ENCODE measurements around the gene CDH23.

The CDH23 gene

GRCh38 chr10:71729161-71729636 lies 332.5 kb downstream of the CDH23 start:
- H3F3A ChIP-seq (ENCODE audit: low read depth): no peaks in the 10 kb centered on the region
- no peaks in the 10 kb centered on the region for H3K79me2 ChIP-seq (ENCODE audit: insufficient read depth, low read length)
- no peaks in the 10 kb centered on the region for H4K20me1 ChIP-seq (ENCODE audit: insufficient read depth, low read length, poor library complexity, severe bottlenecking)
- no peaks in the 10 kb centered on the region for H3K9me3 ChIP-seq (ENCODE audit: insufficient read depth, low read depth, low read length)
- H3K4me1 ChIP-seq (ENCODE audit: insufficient read depth, low read length, poor library complexity, severe bottlenecking): peaks cover 39% of the 10 kb centered on the region
- no peak overlapping the region for H3K4me2 ChIP-seq (ENCODE audit: low read depth, low read length, poor library complexity, severe bottlenecking)
- H3K9ac ChIP-seq (ENCODE audit: low read depth, low read length, poor library complexity, severe bottlenecking): peak overlapping the region; percentile 42
- no peak overlapping the region for H2AFZ ChIP-seq (ENCODE audit: low read length)
- no peaks in the 10 kb centered on the region for H3K27me3 ChIP-seq (ENCODE audit: insufficient read depth, low read length, poor library complexity, severe bottlenecking)
- H3K4me3 ChIP-seq (ENCODE audit: low read length, poor library complexity, severe bottlenecking): no peak overlapping the region
- H3K9me2 ChIP-seq (replicated peaks; ENCODE audit: low read depth, low read length): no peaks in the 10 kb centered on the region
- no peaks in the 10 kb centered on the region for H3K36me3 ChIP-seq (ENCODE audit: insufficient read depth, low read length)
- no peak for TF ChIP-seq EZH2phosphoT487 (IDR thresholded peaks at IDR 0.05; ENCODE audit: borderline replicate concordance)
- no peak for TF ChIP-seq CTCF (conservative IDR thresholded peaks at IDR 0.05; ENCODE audit: low read length)

DNA sequence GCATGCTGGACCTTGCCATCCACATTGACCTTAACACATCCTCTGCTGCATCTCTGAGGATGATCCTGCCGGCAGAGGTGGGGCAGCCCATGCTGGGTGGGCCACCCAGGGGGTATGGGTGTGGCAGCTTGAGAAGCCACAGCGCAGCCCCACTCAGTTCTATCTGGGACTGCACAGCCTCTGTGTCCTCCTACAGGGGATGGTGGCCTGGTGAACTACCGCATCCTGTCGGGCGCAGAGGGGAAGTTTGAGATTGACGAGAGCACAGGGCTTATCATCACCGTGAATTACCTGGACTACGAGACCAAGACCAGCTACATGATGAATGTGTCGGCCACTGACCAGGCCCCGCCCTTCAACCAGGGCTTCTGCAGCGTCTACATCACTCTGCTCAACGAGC lies 335.1 kb downstream of the CDH23 start:
- H3K9ac ChIP-seq (ENCODE audit: low read depth, low read length, poor library complexity, severe bottlenecking): no peak overlapping the region
- no peaks in the 10 kb centered on the region for H3K9me3 ChIP-seq (ENCODE audit: insufficient read depth, low read depth, low read length)
- no peaks in the 10 kb centered on the region for H3K36me3 ChIP-seq (ENCODE audit: insufficient read depth, low read length)
- no peaks in the 10 kb centered on the region for H3K9me2 ChIP-seq (replicated peaks; ENCODE audit: low read depth, low read length)
- H3K79me2 ChIP-seq (ENCODE audit: insufficient read depth, low read length): no peaks in the 10 kb centered on the region
- H3K27me3 ChIP-seq (ENCODE audit: insufficient read depth, low read length, poor library complexity, severe bottlenecking): no peaks in the 10 kb centered on the region
- H4K20me1 ChIP-seq (ENCODE audit: insufficient read depth, low read length, poor library complexity, severe bottlenecking): no peaks in the 10 kb centered on the region
- H3K4me3 ChIP-seq (ENCODE audit: low read length, poor library complexity, severe bottlenecking): no peak overlapping the region
- no peak overlapping the region for H2AFZ ChIP-seq (ENCODE audit: low read length)
- H3K4me1 ChIP-seq (ENCODE audit: insufficient read depth, low read length, poor library complexity, severe bottlenecking): peaks cover 48% of the 10 kb centered on the region
- no peaks in the 10 kb centered on the region for H3F3A ChIP-seq (ENCODE audit: low read depth)
- H3K4me2 ChIP-seq (ENCODE audit: low read depth, low read length, poor library complexity, severe bottlenecking): no peak overlapping the region
- TF ChIP-seq CTCF (conservative IDR thresholded peaks at IDR 0.05; ENCODE audit: low read length) (no peak), EZH2phosphoT487 (IDR thresholded peaks at IDR 0.05; ENCODE audit: borderline replicate concordance) (no peak)

DNA sequence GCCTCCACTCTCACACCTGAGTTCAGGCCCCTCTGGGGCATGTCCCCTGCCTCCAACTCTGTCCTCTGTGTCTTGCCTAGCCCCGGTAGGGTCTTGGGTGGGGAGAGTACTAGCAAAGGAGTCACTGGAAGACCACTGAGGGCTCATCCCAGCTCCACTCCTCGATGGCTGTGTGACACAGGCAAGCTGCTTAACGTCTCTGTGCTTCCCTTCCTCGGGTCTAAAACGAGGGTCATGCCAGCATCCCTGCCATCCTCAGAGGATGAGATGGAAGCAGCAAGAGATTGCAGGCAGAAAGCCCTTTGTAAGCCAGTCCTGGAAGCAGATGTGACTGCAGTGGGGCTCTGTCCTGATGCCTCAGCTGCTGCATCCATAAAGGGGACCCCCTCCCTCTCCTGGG lies 338.1 kb downstream of the CDH23 start:
- peak overlapping the region; percentile 60 for H3K4me3 ChIP-seq (ENCODE audit: low read length, poor library complexity, severe bottlenecking)
- H3K27me3 ChIP-seq (ENCODE audit: insufficient read depth, low read length, poor library complexity, severe bottlenecking): no peaks in the 10 kb centered on the region
- no peaks in the 10 kb centered on the region for H3K36me3 ChIP-seq (ENCODE audit: insufficient read depth, low read length)
- no peaks in the 10 kb centered on the region for H3K9me3 ChIP-seq (ENCODE audit: insufficient read depth, low read depth, low read length)
- peak overlapping the region; percentile 72 for H3K4me2 ChIP-seq (ENCODE audit: low read depth, low read length, poor library complexity, severe bottlenecking)
- TF ChIP-seq CTCF (conservative IDR thresholded peaks at IDR 0.05; ENCODE audit: low read length) (no peak), EZH2phosphoT487 (IDR thresholded peaks at IDR 0.05; ENCODE audit: borderline replicate concordance) (no peak)
- no peaks in the 10 kb centered on the region for H3K9me2 ChIP-seq (replicated peaks; ENCODE audit: low read depth, low read length)
- H3F3A ChIP-seq (ENCODE audit: low read depth): no peaks in the 10 kb centered on the region
- no peak overlapping the region for H2AFZ ChIP-seq (ENCODE audit: low read length)
- peaks cover 38% of the 10 kb centered on the region for H3K4me1 ChIP-seq (ENCODE audit: insufficient read depth, low read length, poor library complexity, severe bottlenecking)
- peak overlapping the region; percentile 73 for H3K9ac ChIP-seq (ENCODE audit: low read depth, low read length, poor library complexity, severe bottlenecking)
- no peaks in the 10 kb centered on the region for H4K20me1 ChIP-seq (ENCODE audit: insufficient read depth, low read length, poor library complexity, severe bottlenecking)
- H3K79me2 ChIP-seq (ENCODE audit: insufficient read depth, low read length): no peaks in the 10 kb centered on the region

All from Loucy (cell line).